Cardiac septum (tissue), 1 donor: Measurements from ENCODE around the gene PWWP2A. TPM values are rescaled to one million over a fixed set of nuclear protein-coding genes. Genes with fewer than 3 reads are reported as not detected.
A peak's percentile ranks its signal among the peaks of the same experiment; 100 is the strongest.
"Not testable (repeated sequence)": the region's sequence is repeated elsewhere in the genome, so short reads cannot be mapped to it uniquely, and the experiment has no call there.

Experiments used
- DNase-seq: peaks from one replicate; pipeline ENCODE4 v3.0.0-alpha.2; 2020; ENCODE audit warnings: low spot score
- intact Hi-C: fragments of 100-400 bp; cut with DNase I; formaldehyde crosslinking; loops from one replicate; pipeline ENCODE4 v1.14.0; 2022
- long read RNA-seq: library from polyadenylated mRNA; unstranded; transcript quantifications from one replicate; pipeline ENCODE4 v2.0.0, GENCODE V29; 2021
- total RNA-seq: library from RNA; stranded (reverse); fragmentation: NEBNext Ultra II Directional; extraction: Animal tissue kit (Norgen Biotek cat#: 25700); gene quantifications from one replicate; pipeline ENCODE4 v1.2.1, GENCODE V29; 2021
- donor health status: DM: no; HTN: no; CAD: no.

The PWWP2A gene
- 11.7 TPM for total RNA-seq
- long read RNA-seq, partial matches to known transcripts = 0 of 18 reads
- long read RNA-seq, other reads (novel, unspliced or antisense) = 9 of 18 reads

DNA sequence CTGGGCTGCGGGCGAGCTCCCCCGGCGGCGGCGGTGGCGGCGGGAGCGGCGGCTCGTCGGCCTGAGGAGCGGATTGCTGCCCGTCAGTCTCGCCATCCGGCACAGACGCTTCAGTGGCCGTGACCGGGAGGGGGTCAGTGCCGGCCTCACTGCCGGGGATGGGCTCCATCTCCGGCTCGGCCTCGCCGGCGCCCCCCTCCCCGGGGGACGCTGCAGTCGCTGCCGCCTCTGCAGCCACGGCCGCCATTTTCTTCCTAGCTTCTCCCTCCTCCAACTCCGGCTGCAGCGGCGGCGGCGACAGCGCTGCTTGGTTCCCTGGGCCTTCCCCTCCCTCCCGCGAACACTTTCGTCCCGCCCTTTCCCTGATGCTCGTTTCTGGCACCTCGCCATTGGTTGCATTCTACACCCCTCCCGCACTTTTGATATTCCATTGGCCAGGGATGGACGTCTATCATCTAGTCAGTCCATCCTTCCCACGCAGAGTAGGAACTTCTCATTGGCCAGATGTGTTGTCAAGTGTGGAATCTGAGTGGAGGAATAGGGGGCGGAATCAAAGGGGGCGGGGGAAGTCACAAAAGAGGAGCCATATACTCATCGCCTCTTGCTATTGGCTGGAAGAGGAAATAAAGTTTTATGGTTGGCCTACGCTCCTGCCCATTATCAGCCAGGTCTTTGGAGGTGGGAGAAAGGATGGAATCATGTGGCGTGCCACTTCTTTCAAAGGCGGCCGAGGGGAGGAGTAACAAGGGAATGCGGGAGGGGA lies at the start of gene PWWP2A:
Gene PWWP2A (minus strand): TSS at position 309 of the 763 bp plus-strand sequence. CDS start 62 bp downstream, at position 247.
- peak; percentile 99 for DNase-seq
- intact Hi-C loops = loop anchor here (5.0 kb wide), 2 partner anchors 48 to 87 kb away; no protein-coding TSS in a partner anchor

- no peak for DNase-seq
- intact Hi-C loops = loop anchor here (5.0 kb wide), 2 partner anchors 35 to 50 kb away; partner anchors contain the start of gene PWWP2A
Observed at GRCh38 chr5:160167624-160168165, 48.4 kb upstream of the PWWP2A start.

- intact Hi-C loops = loop anchor here (5.0 kb wide), 2 partner anchors 35 to 50 kb away; partner anchors contain the start of gene PWWP2A
Observed at GRCh38 chr5:160166973-160167623, 47.8 kb upstream of the PWWP2A start.

GRCh38 chr5:160166069-160166972 lies 47.1 kb upstream of the PWWP2A start:
- no peak for DNase-seq
- intact Hi-C loops = loop anchor here (5.0 kb wide), 2 partner anchors 34 to 49 kb away; partner anchors contain the start of gene PWWP2A

More at GRCh38 chr5:160166973-160167623, 47.8 kb upstream of the PWWP2A start:
- DNase-seq = no peak

- peak; percentile 91 for DNase-seq
- intact Hi-C loops = loop anchor here (1.0 to 5.0 kb wide), 3 partner anchors 32 to 48 kb away; partner anchors contain the start of gene PWWP2A
Observed at GRCh38 chr5:160165137-160166068, 46.2 kb upstream of the PWWP2A start.

GRCh38 chr5:160162910-160163309 lies 43.7 kb upstream of the PWWP2A start:
- DNase-seq = no peak
- intact Hi-C loops = no loop called here

GRCh38 chr5:160161626-160162025 lies 42.4 kb upstream of the PWWP2A start:
- DNase-seq = no peak
- intact Hi-C loops = no loop called here

DNA sequence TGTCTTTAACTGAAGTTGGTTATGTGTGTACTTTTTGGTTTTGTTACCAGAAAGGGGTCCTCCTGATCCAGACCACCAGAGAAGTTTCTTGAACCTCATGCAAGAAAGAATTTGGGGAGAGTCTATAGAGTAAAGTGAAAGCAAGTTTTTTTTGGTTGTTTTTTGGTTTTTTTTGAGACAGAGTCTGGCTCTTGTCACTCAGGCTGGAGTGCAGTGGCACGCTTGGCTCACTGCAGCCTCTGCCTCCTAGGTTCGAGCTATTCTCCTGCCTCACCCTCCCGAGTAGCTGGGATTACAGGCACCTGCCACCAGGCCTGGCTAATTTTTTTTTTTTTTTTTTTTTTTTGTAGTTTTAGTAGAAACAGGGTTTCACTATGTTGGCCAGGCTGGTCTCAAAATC lies 41.6 kb upstream of the PWWP2A start:
- intact Hi-C loops = not testable (repeated sequence)

GRCh38 chr5:160159991-160160792 lies 40.9 kb upstream of the PWWP2A start:
- intact Hi-C loops = no loop called here
- no peak for DNase-seq

More for the DNA sequence above, 41.6 kb upstream of the PWWP2A start:
- DNase-seq = not testable (repeated sequence)

- DNase-seq = no peak
- intact Hi-C loops = no loop called here
Observed at GRCh38 chr5:160158087-160158486, 38.8 kb upstream of the PWWP2A start.

DNA sequence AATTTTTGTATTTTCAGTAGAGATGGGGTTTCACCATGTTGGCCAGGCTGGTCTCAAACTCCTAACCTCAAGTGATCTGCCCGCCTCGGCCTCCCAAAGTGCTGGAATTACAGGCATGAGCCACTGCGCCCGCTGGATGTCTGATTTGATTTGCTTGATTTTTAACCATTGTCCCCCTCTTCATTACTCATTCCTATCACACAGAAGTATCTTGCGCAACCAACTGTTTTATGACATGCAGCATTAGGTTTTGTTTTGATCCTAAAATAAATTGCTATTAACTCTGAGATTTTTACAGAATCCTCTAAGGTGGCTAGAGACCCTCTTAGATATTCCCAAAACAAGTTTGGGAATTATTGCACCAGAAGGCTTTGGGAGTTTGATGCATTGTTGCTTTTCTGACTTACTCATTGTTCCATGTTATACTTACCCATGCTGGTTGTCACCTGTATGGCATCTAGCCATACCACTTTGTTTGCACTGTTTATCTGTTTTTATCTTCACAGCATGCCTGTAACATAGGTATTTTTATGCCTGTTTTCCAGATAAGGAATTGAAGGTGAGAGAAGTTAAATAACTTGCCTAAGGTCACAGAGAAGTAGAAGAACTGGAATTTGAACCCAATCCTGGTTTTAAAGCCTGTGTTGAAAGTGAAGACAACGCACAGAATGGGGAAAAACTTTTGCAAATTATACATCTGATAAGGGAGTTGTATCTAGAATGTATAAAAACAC lies 35.9 kb upstream of the PWWP2A start:
- intact Hi-C loops = no loop called here
- DNase-seq = no peak

DNA sequence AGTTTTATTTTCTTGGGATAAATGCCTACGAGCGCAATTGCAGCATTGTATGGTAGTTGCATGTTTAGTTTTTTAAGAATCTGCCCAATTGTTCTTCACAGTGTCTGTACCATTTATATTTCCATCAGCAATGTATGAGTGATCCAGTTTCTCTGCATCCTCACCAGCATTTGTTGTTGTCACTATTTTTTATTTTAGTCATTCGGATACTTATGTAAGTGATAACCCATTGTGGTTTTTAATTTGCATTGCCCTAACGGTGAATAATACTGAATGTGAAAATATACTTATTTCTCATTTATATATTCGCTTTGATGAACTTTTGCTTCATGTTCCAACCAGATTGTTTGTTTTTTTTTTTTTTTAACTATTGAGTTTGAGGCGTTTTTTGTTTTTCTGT lies 33.7 kb upstream of the PWWP2A start:
- intact Hi-C loops = no loop called here
- no peak for DNase-seq

- intact Hi-C loops = no loop called here
Observed at GRCh38 chr5:160152287-160152686, 33.0 kb upstream of the PWWP2A start.

DNA sequence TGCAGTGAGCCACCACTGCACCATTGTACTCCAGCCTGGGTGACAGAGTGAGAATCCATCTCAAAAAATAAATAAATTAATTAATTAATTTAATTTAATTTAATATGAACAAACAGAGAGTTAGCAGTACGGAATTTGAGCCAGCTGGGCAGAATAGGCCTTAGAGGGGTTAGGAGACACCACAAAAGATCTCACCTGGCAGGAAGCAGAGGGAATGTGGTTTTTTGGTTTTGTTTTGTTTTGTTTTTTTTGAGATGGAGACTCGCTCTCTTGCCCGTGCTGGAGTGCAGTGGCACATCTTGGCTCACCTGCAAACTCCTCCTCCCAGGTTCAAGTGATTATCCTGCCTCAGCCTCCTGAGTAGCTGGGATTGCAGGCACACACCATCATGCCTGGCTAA lies 31.8 kb upstream of the PWWP2A start:
- intact Hi-C loops = no loop called here
- no peak for DNase-seq

More at GRCh38 chr5:160152287-160152686, 33.0 kb upstream of the PWWP2A start:
- no peak for DNase-seq

DNA sequence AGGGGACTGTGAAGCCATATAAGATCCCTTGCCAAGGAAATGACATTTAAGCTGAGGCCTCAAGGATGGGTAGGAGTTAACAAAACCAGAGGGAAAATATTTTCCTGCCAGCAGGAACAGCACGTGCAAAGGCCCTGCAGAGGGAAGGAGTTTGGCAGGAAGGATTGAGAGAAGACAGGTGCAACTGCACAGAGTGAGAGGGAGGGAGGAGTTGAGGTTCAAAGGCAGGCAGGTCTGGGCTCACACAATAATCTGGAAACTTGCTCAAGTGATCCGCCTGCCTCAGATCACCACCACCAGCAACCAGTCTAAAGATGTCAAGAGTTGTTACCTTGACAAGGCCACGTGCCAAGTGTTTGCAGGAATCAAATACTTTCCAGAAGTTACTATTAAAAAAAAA lies 31.1 kb upstream of the PWWP2A start:
- no peak for DNase-seq
- intact Hi-C loops = no loop called here

DNA sequence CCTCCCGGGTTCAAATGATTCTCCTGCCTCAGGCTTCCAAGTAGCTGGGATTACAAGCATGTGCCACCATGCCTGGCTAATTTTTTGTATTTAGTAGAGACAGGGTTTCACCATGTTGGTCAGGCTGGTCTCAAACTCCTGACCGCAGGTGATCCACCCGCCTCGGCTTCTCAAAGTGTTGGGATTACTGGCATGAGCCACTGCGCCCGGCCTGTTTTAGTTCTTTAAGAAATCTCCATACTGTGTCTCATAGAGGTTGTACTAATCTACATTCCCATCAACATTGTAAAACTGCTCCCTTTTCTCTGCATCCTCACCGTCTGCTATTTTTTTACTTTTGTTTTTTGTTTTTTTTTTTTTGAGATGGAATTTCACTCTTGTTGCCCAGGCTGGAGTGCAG lies 25.2 kb upstream of the PWWP2A start:
- intact Hi-C loops = not testable (repeated sequence)

DNA sequence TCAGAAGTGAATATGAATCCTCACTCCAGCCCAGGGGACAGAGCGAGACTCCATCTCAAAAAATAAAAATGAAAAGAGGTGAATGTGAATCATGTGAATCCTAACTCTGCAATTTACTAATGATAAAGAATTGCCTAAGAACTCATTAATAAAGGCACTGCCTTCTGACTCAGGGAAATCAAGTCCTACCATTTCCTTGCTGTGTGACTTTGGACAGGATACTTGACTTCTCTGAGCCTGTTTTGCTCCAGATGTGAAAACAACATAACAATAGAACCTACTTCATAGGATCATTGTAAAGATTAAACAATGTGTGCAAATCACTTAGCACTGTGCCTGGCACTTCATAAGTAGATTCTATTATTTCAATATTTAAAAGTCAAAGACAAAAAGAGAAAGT lies 15.1 kb upstream of the PWWP2A start:
- intact Hi-C loops = loop anchor here (5.0 kb wide), 1 partner anchor 33 kb away; no protein-coding TSS in a partner anchor
- no peak for DNase-seq

More for the DNA sequence above, 25.2 kb upstream of the PWWP2A start:
- DNase-seq = not testable (repeated sequence)
